Measurements from ENCODE around the gene ATP6V1C2.
"Not testable (repeated sequence)": the region's sequence is repeated elsewhere in the genome, so short reads cannot be mapped to it uniquely, and the experiment has no call there.

The ATP6V1C2 gene

GRCh38 chr2:10798783-10799182 is 77.4 kb downstream of the ATP6V1C2 start:
- DNase-seq (ENCODE audit: low read depth, low spot score), result no peak
- Histone ChIP-seq H3K36me3 (ENCODE audit: insufficient read depth, insufficient read length, low read length) (peaks cover 63% of the 10 kb centered on the region), H3K9me3 (ENCODE audit: insufficient read depth, low read length) (no peaks in the 10 kb centered on the region), H3K9ac (ENCODE audit: insufficient read length, low read depth) (no peak overlapping the region), H3K4me3 (ENCODE audit: insufficient read length, low read depth) (no peak overlapping the region), H3K4me1 (ENCODE audit: insufficient read depth, insufficient read length) (no peaks in the 10 kb centered on the region), H3K27me3 (ENCODE audit: insufficient read depth, insufficient read length) (no peaks in the 10 kb centered on the region)
- TF ChIP-seq SUZ12 (IDR thresholded peaks at IDR 0.05; ENCODE audit: extremely low read depth, insufficient read depth, insufficient read length), result no peak
- TF ChIP-seq YY1 (IDR thresholded peaks at IDR 0.05; ENCODE audit: insufficient read depth, insufficient read length), result no peak
- TF ChIP-seq ZNF274 (IDR thresholded peaks at IDR 0.05; ENCODE audit: low read depth, low read length), result no peak

- Histone ChIP-seq H3K4me1 (ENCODE audit: insufficient read depth, insufficient read length) (no peaks in the 10 kb centered on the region), H3K9me3 (ENCODE audit: insufficient read depth, low read length) (no peaks in the 10 kb centered on the region), H3K36me3 (ENCODE audit: insufficient read depth, insufficient read length, low read length) (peaks cover 55% of the 10 kb centered on the region), H3K4me3 (ENCODE audit: insufficient read length, low read depth) (no peak overlapping the region), H3K27me3 (ENCODE audit: insufficient read depth, insufficient read length) (no peaks in the 10 kb centered on the region), H3K9ac (ENCODE audit: insufficient read length, low read depth) (no peak overlapping the region)
- no peak for DNase-seq (ENCODE audit: low read depth, low spot score)
- no peak for TF ChIP-seq ZNF274 (IDR thresholded peaks at IDR 0.05; ENCODE audit: low read depth, low read length)
- no peak for TF ChIP-seq SUZ12 (IDR thresholded peaks at IDR 0.05; ENCODE audit: extremely low read depth, insufficient read depth, insufficient read length)
- no peak for TF ChIP-seq YY1 (IDR thresholded peaks at IDR 0.05; ENCODE audit: insufficient read depth, insufficient read length)
Observed at GRCh38 chr2:10800163-10800562, 78.7 kb downstream of the ATP6V1C2 start.

GRCh38 chr2:10802657-10803056 is 81.2 kb downstream of the ATP6V1C2 start:
- Histone ChIP-seq H3K9me3 (ENCODE audit: insufficient read depth, low read length) (no peaks in the 10 kb centered on the region), H3K36me3 (ENCODE audit: insufficient read depth, insufficient read length, low read length) (peaks cover 41% of the 10 kb centered on the region), H3K27me3 (ENCODE audit: insufficient read depth, insufficient read length) (no peaks in the 10 kb centered on the region), H3K4me1 (ENCODE audit: insufficient read depth, insufficient read length) (no peaks in the 10 kb centered on the region), H3K9ac (ENCODE audit: insufficient read length, low read depth) (no peak overlapping the region), H3K4me3 (ENCODE audit: insufficient read length, low read depth) (no peak overlapping the region)
- no peak for TF ChIP-seq ZNF274 (IDR thresholded peaks at IDR 0.05; ENCODE audit: low read depth, low read length)
- no peak for TF ChIP-seq SUZ12 (IDR thresholded peaks at IDR 0.05; ENCODE audit: extremely low read depth, insufficient read depth, insufficient read length)
- TF ChIP-seq YY1 (IDR thresholded peaks at IDR 0.05; ENCODE audit: insufficient read depth, insufficient read length), result no peak
- DNase-seq (ENCODE audit: low read depth, low spot score), result no peak

- DNase-seq (ENCODE audit: low read depth, low spot score); H3K27me3 ChIP-seq (ENCODE audit: insufficient read depth, insufficient read length); H3K9ac ChIP-seq (ENCODE audit: insufficient read length, low read depth); H3K4me3 ChIP-seq (ENCODE audit: insufficient read length, low read depth); H3K4me1 ChIP-seq (ENCODE audit: insufficient read depth, insufficient read length); H3K9me3 ChIP-seq (ENCODE audit: insufficient read depth, low read length): not testable (repeated sequence)
- H3K36me3 ChIP-seq (ENCODE audit: insufficient read depth, insufficient read length, low read length), result peaks cover 29% of the 10 kb centered on the region
Observed at GRCh38 chr2:10805990-10806389, 84.6 kb downstream of the ATP6V1C2 start.

GRCh38 chr2:10806543-10806942 is 85.1 kb downstream of the ATP6V1C2 start:
- no peak for DNase-seq (ENCODE audit: low read depth, low spot score)
- H3K9me3 ChIP-seq (ENCODE audit: insufficient read depth, low read length), result no peaks in the 10 kb centered on the region
- no peak for TF ChIP-seq ZNF274 (IDR thresholded peaks at IDR 0.05; ENCODE audit: low read depth, low read length)
- no peak for TF ChIP-seq YY1 (IDR thresholded peaks at IDR 0.05; ENCODE audit: insufficient read depth, insufficient read length)
- no peak for TF ChIP-seq SUZ12 (IDR thresholded peaks at IDR 0.05; ENCODE audit: extremely low read depth, insufficient read depth, insufficient read length)
- no peak overlapping the region for H3K9ac ChIP-seq (ENCODE audit: insufficient read length, low read depth)
- peaks cover 25% of the 10 kb centered on the region for H3K36me3 ChIP-seq (ENCODE audit: insufficient read depth, insufficient read length, low read length)
- no peak overlapping the region for H3K4me3 ChIP-seq (ENCODE audit: insufficient read length, low read depth)
- no peaks in the 10 kb centered on the region for H3K4me1 ChIP-seq (ENCODE audit: insufficient read depth, insufficient read length)
- no peaks in the 10 kb centered on the region for H3K27me3 ChIP-seq (ENCODE audit: insufficient read depth, insufficient read length)

GRCh38 chr2:10810202-10811161 is 89.1 kb downstream of the ATP6V1C2 start:
- Histone ChIP-seq H3K9ac (ENCODE audit: insufficient read length, low read depth) (no peak overlapping the region), H3K4me3 (ENCODE audit: insufficient read length, low read depth) (no peak overlapping the region), H3K4me1 (ENCODE audit: insufficient read depth, insufficient read length) (peaks cover 5% of the 10 kb centered on the region), H3K36me3 (ENCODE audit: insufficient read depth, insufficient read length, low read length) (peaks cover 16% of the 10 kb centered on the region), H3K27me3 (ENCODE audit: insufficient read depth, insufficient read length) (peaks cover 2% of the 10 kb centered on the region), H3K9me3 (ENCODE audit: insufficient read depth, low read length) (no peaks in the 10 kb centered on the region)
- TF ChIP-seq YY1 (IDR thresholded peaks at IDR 0.05; ENCODE audit: insufficient read depth, insufficient read length) (no peak), ZNF274 (IDR thresholded peaks at IDR 0.05; ENCODE audit: low read depth, low read length) (no peak), SUZ12 (IDR thresholded peaks at IDR 0.05; ENCODE audit: extremely low read depth, insufficient read depth, insufficient read length) (no peak)
- DNase-seq (ENCODE audit: low read depth, low spot score), result no peak

- Histone ChIP-seq H3K27me3 (ENCODE audit: insufficient read depth, insufficient read length) (peaks cover 2% of the 10 kb centered on the region), H3K9me3 (ENCODE audit: insufficient read depth, low read length) (no peaks in the 10 kb centered on the region), H3K9ac (ENCODE audit: insufficient read length, low read depth) (peak overlapping the region; percentile 68), H3K36me3 (ENCODE audit: insufficient read depth, insufficient read length, low read length) (peaks cover 16% of the 10 kb centered on the region), H3K4me1 (ENCODE audit: insufficient read depth, insufficient read length) (peaks cover 5% of the 10 kb centered on the region), H3K4me3 (ENCODE audit: insufficient read length, low read depth) (peak overlapping the region; percentile 61)
- DNase-seq (ENCODE audit: low read depth, low spot score), result no peak
- no peak for TF ChIP-seq YY1 (IDR thresholded peaks at IDR 0.05; ENCODE audit: insufficient read depth, insufficient read length)
- no peak for TF ChIP-seq SUZ12 (IDR thresholded peaks at IDR 0.05; ENCODE audit: extremely low read depth, insufficient read depth, insufficient read length)
- no peak for TF ChIP-seq ZNF274 (IDR thresholded peaks at IDR 0.05; ENCODE audit: low read depth, low read length)
Observed at GRCh38 chr2:10811517-10811916, 90.1 kb downstream of the ATP6V1C2 start.

Data from NT2/D1 (cell line).